Activated naive CD4-positive, alpha-beta T cell (primary cell): ENCODE measurements around the gene WDR44.
"Not testable (repeated sequence)": the region's sequence is repeated elsewhere in the genome, so short reads cannot be mapped to it uniquely, and the experiment has no call there.

Source experiments
- DNase-seq, 4 experiments: peaks; one replicate each; lab custom pipeline; 2025; lab: John Stamatoyannopoulos, UW

The WDR44 gene

DNA sequence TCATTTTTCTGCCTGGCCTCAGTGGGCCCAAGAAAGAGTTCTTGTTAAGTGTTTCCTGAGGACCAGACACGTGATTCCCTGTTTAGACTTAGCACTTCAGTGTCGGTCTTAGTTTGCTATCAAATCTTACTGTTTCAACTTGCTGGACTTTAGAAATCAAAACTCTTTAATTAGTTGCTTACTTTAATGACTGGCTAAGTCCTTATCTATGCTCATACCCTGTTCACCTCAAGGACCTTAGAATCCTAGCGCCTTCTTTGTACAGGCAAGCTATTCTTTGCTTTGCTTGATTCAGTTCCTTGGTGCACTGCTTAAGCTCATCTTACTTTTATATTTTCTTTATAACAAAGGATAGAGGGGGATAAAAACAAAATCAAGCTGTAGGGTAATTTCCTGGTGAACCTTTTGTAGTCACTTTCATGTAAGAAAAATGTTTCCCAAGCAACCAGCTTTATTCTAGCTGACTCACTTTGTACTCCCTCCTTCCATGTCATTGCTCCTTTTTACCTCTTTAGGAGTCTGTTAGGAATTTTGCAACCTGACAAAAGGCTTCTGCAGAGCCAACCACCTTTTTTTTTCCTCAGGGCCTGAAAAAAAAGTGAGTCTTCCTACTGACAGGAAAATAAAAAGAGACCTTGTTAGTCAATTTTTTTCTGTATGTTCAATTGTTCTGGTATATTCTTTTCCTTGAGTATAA lies 14.7 kb downstream of the WDR44 start:
- no peak for DNase-seq

DNA sequence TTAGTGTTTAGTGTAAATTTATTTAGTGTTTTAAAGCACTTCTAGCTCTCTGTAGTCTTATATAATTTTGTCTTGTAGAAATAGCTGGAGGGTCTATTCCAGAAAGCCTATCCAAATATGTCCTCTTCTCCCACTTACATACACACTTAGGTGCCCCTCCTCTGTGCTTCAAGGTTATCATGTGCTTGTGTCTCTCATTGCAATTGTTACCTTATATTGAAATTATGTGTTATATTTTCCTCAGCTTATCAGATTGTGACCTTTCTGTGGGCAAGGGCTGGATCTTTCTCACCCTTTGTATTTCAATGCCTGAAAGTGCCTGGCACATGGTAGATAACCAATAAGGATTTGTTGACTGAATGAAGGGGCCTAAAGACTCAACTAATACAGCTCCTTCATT lies 18.4 kb downstream of the WDR44 start:
- DNase-seq, result no peak

DNA sequence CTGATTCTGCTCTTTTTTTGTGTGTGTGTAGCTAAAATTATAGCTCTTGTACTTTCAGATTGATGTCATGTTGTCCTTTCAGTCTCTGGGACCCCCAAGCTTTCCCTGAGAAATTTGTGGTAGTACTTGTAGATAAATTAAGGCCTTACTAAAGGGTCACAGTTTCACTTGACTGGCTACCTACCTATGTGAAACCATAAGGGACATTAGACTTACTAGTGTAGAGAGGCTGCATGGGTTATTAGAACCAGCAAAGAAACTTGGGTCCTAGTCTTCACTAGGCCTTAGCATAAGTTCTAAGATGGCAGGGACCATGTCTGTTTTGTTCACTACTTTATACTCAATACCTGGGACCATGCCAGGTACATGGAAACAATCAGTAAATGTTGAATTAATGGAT lies 21.4 kb downstream of the WDR44 start:
- DNase-seq, result no peak

DNA sequence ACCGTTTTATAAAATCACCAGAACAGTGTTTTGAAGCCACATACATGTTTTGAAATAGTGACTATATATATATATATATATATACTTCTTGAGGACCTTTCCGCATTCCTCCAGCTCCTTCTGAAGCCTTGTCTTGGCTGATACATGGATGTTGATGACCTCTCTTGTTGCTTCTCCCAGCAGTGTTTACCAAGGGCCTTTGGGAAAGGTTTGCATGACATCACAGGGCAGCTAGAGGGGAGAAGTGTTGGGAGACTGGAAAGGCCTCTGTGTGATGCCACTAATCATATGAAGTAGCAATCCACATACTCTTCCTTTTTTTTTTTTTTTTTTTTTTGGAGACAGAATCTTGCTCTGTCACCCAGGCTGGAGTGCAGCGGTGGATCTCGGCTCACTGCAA lies 22.5 kb downstream of the WDR44 start:
- DNase-seq, result no peak

DNA sequence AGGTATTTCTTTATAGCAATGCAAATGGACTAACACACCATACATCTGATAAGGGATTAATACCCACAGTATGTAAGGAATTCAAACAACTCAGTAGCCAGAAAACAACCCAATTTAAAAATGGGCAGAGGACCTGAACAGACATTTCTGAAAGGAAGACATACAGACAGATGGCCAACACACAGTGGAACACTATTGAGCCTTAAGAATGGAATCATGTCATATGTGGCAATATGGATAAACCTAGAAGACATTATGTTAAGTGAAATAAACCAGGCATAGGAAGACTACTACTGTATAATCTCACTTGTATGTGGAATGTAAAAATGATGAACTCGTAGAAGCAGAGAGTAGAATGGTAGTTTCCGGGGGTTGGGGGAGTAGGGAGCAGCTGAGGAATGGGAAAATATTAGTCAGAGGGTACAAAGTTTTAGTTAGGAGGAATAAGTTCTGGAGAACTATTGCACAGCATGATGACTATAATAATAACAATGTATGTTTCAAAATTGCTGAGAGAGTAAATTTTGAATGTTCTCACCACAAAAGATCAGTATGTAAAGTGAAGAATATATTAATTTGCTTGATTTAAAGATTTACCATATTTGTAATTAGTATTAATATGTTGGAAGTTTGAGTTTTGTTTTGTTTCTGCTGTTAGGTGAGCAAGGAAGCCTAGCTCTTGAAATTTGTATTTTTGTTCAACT lies 25.2 kb downstream of the WDR44 start:
- DNase-seq, result no peak

DNA sequence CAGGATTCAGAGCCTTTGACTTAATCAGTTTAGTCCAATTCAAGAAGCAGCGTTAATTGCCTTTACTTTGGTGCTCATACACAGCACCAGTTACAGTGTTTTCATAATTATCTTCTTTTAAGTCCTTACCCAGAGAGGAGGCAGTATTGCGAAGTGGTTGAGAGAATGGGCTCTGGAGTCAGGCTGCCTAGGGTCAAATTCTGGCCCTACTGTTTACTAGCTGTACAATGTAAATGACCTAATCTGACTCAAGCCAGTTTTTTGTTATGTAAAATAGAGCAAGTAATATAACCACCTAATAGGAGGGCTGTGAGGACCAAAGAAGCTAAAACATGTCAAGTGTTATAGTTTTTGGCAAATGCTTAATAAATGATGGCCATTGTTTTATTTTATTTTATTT lies 27.6 kb downstream of the WDR44 start:
- no peak for DNase-seq

DNA sequence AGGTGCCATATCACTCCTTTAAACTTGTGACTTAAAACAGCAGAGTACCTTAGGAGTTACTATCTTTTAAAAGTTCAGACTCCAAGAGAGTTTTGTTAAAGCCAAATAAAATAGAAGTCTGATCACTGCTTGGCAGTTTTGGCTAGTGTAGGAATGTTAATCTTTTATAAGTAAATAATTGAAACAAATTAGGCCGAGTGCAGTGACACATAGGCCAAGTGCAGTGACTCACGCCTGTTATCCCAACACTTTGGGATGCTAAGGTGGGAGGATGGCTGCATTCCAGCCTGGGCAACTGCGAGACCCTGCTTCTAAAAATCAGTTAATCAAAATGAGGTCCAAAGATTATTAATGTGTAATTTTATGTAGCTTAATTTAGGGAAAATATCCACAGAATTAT lies 37.2 kb downstream of the WDR44 start:
- DNase-seq, result no peak

DNA sequence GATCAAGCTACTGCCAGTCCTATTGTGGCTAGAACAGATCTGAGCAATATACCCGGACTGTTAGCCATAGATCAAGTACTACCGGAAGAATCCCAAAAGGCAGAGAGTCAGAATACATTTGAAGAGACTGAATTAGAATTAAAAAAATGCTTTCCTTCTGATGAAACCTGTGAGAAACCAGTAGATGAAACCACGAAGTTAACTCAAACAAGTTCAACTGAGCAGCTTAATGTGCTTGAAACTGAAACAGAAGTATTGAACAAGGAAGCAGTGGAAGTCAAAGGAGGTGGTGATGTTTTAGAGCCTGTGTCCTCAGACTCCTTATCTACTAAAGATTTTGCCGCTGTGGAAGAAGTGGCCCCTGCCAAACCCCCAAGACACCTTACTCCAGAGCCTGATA lies 46.8 kb downstream of the WDR44 start:
- DNase-seq, result no peak

DNA sequence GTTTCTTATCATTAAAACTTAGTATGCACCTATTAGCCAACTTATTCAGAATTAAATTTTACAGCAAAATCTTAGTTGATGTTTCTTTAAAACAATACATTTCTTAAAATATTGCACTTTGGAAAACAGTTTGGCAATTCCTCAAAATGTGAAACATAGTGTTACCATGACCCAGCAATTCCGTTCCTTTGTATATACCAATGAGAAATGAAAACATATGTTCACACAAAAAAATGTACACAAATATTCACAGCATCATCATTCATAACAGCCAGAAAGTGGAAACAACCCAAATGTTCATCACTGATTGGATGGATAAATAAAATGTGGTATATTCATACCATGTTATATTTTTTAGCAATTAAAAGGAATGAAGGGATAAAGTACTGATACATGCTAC lies 50.2 kb downstream of the WDR44 start:
- no peak for DNase-seq

DNA sequence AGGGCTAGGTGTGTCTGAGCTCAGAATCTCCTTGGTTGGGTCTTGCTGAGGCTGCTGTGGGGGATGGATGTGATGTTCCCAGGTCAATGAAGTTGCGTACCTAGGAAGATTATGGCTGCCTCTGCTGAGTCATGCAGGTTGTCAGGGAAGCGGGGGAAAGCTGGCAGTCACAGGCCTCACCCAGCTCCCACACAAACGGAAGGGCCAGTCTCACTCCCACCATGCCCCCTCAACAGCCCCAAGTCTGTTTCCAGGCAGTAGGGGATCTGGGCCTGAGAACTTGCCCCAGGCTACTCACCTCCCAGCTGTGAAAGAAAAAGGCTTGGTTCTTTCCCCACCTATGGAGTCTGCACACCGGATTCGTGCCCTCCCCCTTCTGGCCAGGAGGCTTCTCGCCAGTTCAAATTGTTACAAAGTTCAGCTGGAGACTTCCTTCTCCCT lies 72.9 kb downstream of the WDR44 start:
- no peak for DNase-seq

DNA sequence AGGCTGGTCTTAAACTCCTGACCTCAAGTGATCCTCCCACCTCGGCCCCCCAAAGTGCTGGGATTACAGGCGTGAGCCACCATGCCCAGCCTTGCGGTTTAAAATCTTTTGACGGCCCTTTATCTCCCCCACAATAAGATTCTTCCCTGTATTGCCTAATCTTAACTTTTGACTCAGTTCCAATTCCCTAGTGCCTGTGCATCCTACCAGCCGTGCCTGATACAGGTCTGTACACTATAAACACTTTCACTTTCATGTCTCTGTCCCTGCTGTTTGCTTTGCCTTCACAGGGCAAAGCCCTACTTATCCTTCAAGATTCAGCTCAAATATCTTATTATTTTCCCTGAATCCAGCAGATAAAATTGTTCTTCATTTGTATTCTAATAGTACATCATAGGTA lies 74.6 kb downstream of the WDR44 start:
- DNase-seq, result no peak

DNA sequence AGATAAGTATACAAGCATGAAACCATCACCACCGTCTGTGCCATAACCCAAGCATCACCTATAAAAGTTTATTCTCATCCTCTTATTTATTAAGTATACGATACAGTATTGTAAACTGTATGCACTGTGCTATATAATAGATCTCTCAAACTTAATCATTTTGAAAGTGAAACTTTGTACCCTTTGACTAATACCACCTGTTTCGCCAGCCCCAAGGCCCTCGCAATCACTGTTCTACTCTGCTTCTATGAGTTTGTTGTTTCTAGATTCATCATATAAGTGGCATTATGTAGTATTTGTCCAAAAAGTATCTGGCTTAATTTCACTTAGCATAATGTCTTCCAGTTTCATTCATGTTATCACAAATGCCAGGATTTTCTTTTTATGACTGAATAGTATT lies 77.7 kb downstream of the WDR44 start:
- no peak for DNase-seq

DNA sequence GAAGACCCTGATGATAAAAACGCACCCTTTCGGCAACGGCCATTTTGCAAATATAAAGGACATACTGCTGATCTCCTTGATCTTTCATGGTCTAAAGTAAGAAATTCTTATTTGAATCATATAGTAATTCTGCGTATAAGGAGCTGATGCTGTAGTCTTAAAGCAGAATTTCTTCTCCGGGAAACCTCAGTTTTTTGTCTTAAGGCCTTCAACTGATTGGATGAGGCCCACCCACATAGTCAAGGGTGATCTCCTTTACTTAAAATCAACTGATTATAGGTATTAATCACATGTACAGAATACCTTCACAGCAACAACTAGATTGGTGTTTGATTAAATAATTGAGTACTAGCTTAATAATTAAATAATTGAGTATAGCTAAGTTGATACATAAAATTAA lies 86.9 kb downstream of the WDR44 start:
- no peak for DNase-seq

DNA sequence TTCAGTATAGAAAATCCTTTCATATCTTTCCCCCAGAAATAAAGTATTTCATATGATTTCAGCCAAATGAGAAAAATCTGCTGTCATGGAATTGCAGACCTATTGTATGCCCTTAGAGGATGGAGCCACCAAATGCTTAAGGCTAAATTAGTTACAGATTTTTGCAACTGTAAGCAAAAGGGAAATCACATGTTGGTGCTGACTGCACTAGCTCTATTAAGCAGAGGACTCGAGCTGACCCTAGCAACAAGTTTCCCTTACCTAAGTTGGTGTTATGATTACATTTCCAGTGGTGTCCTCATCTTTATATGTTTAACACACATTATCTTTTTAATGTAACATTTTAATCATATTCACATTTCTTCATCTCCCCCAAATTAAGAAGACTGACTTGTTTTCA lies 91.4 kb downstream of the WDR44 start:
- DNase-seq, result no peak

DNA sequence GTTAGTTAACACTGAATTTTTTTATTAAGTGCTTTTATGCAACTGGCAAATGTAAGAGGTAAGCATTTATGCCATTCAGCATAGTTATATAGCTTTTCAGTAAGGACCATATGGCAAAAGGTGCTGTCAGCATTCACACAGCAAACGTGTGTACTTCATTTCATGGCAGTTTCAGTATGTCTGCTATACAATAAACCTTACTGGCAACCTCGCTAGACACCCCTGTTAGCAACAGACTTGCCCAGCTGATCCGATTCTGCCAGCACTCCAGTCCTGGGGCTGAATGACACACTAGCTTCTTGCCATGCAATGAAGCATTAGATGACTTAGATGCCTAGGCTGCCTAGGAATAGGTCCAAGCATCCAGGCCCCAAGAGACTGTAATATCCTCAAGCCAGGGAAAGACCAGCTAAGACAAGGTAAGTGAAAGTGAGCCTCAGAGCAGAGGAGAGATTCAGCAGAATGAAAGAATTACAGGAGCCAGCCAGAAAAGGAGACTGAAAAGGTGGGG lies 102.4 kb downstream of the WDR44 start:
- DNase-seq, result no peak

DNA sequence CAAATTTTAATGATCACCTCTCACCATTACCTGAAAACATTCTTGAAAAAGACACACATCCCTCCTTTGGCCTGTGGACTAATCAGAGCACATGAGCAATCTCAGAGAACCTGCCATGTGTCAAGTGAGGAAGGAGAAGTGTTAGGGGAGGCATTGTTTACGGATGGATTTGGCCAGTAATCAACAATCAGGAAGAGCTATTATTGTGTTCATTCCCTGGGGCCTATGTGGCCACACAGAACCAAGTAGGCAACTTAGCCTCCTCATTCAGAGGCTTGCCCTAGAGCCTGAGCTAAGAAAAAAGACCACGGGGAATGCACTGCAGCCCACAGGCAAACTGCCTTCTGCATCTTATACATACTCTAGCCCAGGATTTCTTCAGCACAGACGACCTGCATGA lies 109.1 kb downstream of the WDR44 start:
- DNase-seq, result no peak

DNA sequence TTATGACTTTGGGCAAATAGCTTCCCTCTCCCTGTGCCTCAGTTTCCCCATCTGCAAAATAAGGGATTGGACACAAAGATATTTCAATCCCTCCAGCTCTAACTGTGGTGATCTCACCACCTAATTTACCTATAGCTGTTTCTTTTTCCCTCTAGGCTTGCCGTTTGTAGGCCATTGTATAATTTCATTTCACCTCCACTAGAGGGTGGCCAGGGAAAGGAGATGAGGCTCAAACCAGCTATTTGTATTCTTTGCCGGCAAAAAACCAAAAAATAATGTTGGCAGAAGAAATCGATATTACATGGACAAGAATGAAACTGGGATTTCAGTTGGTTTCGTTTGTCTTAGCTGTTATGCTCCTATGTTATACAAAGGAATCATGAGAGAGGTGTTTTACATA lies 113.6 kb downstream of the WDR44 start:
- DNase-seq, result no peak

DNA sequence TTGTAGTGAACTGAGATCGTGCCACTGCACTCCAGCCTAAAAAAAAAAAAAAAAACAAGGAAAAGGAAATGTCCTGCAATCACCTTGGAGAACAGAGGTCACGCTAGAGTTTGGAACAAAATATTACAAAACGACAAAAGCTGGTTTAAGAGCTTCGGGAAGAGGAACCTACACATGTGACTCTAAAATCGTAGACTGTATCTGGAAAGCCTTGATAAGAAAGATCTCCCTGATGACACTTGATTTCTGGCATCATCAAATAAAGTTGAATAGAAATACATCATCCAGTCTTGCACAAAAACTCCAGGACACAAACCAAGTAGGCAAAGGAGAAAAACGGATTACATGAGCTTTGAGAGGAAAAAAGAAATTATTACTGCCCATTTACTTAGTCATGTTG lies 118.6 kb downstream of the WDR44 start:
- no peak for DNase-seq

DNA sequence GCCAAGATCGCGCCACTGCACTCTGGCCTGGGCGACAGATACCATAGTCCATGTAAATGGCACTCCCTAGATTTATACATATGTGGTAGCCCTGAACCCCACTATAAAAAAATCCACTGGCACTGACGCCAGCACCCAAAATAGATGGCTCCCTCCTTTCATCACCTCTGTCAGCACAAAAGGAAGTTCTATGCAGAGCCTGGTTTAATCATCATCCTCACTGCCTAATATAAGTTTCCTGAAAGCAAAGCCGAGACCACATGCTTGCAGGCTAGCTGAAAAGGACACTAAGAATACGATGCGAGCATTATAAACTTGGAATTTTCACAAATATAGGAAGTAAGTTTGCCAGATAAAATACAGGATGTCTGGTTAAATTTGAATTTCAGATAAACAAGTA lies 122.2 kb downstream of the WDR44 start:
- DNase-seq, result no peak

DNA sequence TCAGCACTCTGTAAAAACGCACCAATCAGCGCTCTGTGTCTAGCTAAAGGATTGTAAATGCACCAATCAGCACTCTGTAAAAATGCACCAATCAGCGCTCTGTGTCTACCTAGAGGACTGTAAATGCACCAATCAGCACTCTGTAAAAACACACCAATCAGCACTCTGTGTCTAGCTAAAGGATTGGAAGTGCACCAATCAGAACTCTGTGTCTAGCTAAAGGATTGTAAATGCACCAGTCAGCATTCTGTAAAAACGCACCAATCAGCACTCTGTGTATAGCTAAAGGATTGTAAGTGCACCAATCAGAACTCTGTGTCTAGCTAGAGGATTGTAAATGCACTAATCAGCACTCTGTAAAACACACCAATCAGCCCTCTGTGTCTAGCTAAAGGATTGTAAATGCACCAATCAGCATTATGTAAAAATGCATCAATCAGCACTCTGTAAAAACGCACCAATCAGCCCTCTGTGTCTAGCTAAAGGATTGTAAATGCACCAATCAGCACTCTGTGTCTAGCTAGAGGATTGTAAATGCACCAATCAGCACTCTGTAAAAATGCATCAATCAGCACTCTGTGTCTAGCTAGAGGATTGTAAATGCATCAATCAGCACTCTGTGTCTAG lies 124.9 kb downstream of the WDR44 start:
- not testable (repeated sequence) for DNase-seq

DNA sequence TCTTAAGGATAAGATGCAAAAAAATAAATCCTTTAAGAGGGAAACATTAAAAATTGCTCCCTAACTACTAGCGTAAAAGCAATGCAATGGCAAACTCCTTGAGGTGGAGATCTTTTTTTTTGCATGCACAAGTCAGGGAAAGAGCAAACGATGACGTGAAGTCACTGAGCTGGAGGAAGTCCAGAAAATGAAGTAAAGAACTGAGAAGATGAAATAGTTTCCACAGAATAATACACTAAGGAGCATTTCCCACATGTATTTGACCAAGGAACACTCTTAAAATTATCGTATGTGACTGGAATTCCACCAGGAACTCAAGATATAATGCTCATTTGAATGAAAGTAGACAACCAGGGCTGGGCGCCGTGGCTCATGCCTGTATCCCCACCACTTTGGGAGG lies 128.7 kb downstream of the WDR44 start:
- DNase-seq, result no peak

DNA sequence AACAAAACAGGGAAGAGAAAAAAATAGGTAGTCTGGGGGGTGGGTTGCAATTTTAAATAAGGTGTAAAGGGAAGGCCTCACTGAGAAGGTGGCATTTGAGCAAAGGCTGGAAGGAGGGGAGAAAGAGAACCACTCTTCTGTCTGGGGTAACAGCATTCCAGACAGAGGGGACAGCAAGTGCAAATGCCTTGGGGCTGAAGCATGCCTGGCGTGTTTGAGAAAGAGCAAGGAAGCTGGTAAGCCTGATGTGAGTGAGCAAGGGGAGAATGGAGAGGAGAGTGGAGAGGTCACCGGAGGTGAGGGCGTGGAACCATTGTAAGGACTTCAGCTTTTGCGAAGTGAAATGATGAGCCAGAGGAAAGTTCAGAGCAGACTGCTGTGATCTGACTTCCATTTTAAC lies 130.0 kb downstream of the WDR44 start:
- no peak for DNase-seq

DNA sequence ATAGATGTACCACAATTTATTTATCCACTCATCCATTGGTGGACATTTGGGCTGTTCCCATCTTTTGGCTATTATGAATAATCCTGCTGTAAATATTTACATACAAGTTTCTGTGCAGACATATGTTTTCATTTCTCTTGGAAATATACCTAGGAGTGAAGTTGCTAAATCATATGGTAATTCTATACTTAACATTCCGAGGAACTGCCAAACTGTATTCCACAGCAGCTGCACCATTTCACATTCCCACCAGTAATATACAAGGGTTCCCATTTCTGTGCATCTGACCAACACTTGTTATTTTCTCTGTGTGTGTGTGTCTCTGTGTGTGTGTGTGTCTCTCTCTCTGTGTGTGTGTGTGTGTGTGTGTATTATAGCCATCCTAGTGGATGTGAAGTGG lies 134.3 kb downstream of the WDR44 start:
- DNase-seq, result no peak
